ENCODE results near the gene LRIG2. TPM values are rescaled to one million over a fixed set of nuclear protein-coding genes. Genes with fewer than 3 reads are reported as not detected.
A peak's percentile ranks its signal among the peaks of the same experiment; 100 is the strongest.
"Not testable (repeated sequence)": the region's sequence is repeated elsewhere in the genome, so short reads cannot be mapped to it uniquely, and the experiment has no call there.

LRIG2 gene, protein sequence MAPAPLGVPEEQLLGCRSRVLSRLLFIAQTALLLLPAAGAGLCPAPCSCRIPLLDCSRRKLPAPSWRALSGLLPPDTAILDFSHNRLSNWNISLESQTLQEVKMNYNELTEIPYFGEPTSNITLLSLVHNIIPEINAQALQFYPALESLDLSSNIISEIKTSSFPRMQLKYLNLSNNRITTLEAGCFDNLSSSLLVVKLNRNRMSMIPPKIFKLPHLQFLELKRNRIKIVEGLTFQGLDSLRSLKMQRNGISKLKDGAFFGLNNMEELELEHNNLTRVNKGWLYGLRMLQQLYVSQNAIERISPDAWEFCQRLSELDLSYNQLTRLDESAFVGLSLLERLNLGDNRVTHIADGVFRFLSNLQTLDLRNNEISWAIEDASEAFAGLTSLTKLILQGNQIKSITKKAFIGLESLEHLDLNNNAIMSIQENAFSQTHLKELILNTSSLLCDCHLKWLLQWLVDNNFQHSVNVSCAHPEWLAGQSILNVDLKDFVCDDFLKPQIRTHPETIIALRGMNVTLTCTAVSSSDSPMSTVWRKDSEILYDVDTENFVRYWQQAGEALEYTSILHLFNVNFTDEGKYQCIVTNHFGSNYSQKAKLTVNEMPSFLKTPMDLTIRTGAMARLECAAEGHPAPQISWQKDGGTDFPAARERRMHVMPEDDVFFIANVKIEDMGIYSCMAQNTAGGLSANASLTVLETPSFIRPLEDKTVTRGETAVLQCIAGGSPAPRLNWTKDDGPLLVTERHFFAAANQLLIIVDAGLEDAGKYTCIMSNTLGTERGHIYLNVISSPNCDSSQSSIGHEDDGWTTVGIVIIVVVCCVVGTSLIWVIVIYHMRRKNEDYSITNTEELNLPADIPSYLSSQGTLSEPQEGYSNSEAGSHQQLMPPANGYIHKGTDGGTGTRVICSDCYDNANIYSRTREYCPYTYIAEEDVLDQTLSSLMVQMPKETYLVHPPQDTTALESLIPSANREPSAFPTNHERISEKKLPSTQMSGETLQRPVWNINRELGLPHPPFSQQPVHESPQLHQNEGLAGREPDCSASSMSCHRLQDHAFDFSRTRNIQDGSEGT
- polyA plus RNA-seq = 7.3 TPM

DNA sequence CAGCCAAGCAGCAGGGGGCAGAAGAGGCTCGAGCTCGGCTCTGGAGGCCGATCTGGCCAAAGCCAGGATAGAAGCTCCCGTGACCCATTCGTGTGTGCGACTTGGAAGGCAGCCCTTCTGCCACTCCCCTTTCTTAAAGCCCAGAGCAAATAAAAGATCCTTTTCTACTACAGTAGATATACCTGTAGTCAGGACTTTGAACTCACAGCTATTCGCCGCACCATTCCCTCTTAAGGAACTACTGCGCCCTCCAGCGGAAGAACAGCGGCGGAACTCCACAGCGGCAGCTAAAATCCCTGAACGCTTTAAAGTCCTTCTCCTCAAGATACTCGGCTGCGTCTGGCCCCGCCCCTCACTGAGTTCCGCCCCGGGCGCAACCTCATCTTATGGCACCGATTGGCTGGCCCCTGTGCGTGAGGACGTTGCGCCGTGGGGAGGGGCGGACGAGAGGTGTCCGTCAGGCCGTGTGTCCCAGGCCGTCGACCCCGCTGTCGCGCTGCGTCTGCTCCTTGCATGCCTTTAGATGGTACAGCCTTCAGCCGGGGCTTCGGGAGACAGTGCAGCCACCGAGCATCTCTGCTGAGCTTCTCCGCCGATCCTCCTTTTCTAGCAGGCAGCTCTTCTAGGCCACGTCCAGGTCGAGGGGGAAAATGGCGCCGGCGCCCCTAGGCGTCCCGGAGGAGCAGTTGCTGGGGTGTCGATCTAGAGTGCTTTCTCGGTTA, at the start of gene LRIG2:
TSS of gene LRIG2 (plus strand) at position 442 of the 722 bp plus-strand sequence. CDS start at position 651, 209 bp downstream.
- Mint-ChIP-seq H3K36me3 (no peaks in the 10 kb centered on the region), H3K4me1 (peaks cover 18 to 28% (median 20%) of the 10 kb centered on the region in 3 donors), H3K27me3 (no peaks in the 10 kb centered on the region), H3K27ac (peak within 1 kb of the TSS; percentile 86 to 98 (median 97)), H3K4me3 (peak within 1 kb of the TSS; percentile 95 to 100 (median 98)), H3K9me3 (no peaks in the 10 kb centered on the region)

DNA sequence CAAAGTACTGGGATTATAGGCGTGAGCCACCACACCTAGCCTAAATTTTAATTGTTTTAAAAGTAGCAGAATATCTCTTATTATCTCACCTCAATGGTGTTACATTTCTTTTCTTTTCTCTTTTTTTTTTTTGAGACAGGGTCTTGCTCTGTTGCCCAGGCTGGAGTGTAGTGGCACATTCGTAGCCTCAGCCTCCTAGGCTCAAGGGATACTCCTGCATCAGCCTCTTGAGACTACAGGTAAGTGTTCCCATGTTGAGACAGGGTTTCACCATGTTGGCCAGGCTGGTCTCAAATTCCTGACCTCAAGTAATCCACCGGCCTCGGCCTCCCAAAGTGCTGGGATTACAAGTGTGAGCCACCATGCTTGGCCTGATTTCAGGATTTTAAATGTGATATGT, 49.7 kb upstream of the LRIG2 start:
- not testable (repeated sequence) for H3K9me3 Mint-ChIP-seq, H3K4me3 Mint-ChIP-seq, H3K27ac Mint-ChIP-seq, H3K27me3 Mint-ChIP-seq, H3K36me3 Mint-ChIP-seq, H3K4me1 Mint-ChIP-seq

DNA sequence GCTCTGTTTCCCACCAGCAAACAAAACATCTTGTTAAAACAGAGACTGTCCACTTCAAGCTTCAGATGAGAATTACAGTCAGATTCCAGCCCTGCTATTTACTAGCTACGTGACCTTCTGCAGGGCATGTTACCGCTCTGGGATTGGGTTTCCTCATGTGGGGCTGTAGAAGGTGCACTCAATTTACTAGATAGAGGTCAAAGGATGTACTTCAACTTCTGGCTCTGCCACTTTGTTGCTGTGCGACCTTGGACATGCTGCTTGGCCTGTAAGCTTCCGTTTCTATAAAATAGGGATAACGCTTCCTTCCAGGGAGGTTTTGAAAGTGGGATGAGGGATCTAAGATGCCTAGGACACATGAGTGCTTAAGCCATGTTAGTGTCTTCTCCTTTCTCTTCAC, 46.0 kb upstream of the LRIG2 start:
- Mint-ChIP-seq H3K4me3 (no peak overlapping the region), H3K27me3 (no peaks in the 10 kb centered on the region), H3K36me3 (peaks cover 5% of the 10 kb centered on the region), H3K27ac (no peak overlapping the region), H3K9me3 (no peaks in the 10 kb centered on the region), H3K4me1 (no peaks in the 10 kb centered on the region)

DNA sequence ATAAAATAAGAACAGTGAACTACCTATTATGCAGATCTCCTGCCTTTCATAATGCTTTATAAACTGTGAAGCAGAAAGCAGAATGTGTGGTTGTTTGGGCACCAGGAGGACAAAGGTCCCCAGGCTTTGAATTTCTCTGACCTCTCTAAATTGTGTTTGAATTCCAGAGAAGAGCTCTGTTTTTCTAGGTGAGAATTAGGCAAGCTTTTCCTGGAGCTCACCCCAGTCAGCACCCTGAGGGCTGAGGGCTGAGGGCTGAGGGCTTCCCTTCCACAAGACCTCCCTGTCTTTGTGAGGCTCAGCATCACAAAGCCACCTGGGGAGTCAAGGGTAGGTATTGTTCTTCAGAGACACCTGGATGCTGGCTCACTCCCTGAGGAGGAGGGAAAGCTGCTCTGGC, 45.5 kb upstream of the LRIG2 start:
- Mint-ChIP-seq H3K36me3 (peaks cover 5% of the 10 kb centered on the region), H3K9me3 (no peaks in the 10 kb centered on the region), H3K27me3 (no peaks in the 10 kb centered on the region), H3K4me1 (no peaks in the 10 kb centered on the region), H3K4me3 (no peak overlapping the region), H3K27ac (no peak overlapping the region)

DNA sequence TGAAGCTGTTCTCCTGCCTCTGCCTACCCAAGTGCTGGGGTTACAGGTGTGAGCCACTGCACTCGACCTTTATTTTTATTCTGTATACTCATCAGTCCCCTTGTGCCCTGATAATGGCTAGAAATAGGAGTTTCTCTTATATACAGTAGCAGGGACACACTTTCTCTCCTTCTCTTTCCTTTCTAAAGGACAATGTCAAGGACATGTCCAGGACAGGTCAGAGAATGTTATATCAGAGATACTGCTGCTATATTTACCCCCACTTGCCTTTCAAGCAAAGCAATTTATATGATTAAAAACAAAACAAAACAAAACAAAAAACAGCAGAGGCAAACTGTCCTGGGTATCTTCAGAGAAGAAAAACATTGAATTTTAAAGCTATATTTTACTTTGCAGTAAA, 43.2 kb upstream of the LRIG2 start:
- H3K27ac Mint-ChIP-seq = no peak overlapping the region
- no peak overlapping the region for H3K4me3 Mint-ChIP-seq
- no peaks in the 10 kb centered on the region for H3K36me3 Mint-ChIP-seq
- no peaks in the 10 kb centered on the region for H3K27me3 Mint-ChIP-seq
- H3K4me1 Mint-ChIP-seq = no peaks in the 10 kb centered on the region
- no peaks in the 10 kb centered on the region for H3K9me3 Mint-ChIP-seq

DNA sequence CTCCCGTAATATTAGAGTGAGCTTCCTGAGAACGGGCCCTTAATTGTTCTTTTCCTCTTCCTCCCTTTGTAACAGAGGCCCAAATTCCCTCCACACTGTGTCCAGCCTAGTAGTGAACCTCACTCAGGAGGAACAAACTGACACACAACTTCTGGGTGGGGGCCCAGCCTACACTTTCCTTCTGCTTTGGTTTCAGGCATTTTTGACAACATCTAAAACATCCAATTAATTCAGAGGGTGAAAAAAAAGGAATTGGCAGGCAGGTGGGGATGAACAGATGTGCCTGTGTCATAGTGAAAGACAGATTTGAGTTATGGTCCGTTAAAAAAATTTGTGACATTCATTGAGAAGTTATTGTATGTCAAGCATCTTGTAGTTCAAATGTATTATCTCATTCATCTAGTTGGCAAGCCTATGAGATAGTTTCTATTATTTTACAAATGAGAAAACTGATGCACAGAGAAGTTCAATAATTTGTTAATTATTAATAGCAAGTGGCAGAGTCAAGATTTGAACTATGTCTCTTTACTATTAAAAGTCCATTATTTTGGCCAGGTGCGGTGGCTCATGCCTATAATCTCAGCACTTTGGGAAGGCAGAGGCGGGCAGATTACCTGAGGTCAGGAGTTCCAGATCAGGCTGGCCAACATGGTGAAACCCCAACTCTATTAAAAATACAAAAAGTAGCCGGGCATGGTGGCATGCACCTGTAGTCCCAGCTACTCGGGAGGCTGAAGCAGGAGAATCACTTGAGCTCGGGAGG, 41.6 kb upstream of the LRIG2 start:
- no peak overlapping the region for H3K27ac Mint-ChIP-seq
- no peaks in the 10 kb centered on the region for H3K27me3 Mint-ChIP-seq

DNA sequence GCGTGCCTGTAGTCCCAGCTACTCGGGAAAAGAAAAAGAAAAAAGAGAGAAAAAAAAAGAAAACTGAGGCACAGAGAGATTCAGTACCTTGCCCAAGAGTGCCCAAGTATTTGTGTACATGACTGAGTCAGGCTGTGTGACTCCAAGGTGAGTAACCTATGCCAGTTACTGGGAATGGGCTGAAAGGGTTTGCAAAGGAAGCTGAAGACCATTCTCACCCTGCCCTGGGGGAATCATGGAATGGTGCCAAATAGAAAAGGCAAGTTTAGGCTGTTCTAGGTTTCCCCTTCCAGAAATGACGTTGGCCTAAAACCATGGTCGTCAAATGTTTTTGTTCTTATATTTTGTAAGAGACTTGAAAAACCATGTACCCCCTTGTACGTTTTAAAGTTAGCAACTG, 37.9 kb upstream of the LRIG2 start:
- Mint-ChIP-seq H3K9me3 (no peaks in the 10 kb centered on the region), H3K27me3 (no peaks in the 10 kb centered on the region), H3K27ac (no peak overlapping the region), H3K4me3 (no peak overlapping the region), H3K4me1 (peaks cover 0 to 1% (median 0%) of the 10 kb centered on the region in 3 donors), H3K36me3 (peaks cover 2% of the 10 kb centered on the region)

More for the DNA sequence above, 41.6 kb upstream of the LRIG2 start:
- H3K4me1 Mint-ChIP-seq = no peaks in the 10 kb centered on the region
- no peaks in the 10 kb centered on the region for H3K9me3 Mint-ChIP-seq
- no peaks in the 10 kb centered on the region for H3K36me3 Mint-ChIP-seq
- no peak overlapping the region for H3K4me3 Mint-ChIP-seq

DNA sequence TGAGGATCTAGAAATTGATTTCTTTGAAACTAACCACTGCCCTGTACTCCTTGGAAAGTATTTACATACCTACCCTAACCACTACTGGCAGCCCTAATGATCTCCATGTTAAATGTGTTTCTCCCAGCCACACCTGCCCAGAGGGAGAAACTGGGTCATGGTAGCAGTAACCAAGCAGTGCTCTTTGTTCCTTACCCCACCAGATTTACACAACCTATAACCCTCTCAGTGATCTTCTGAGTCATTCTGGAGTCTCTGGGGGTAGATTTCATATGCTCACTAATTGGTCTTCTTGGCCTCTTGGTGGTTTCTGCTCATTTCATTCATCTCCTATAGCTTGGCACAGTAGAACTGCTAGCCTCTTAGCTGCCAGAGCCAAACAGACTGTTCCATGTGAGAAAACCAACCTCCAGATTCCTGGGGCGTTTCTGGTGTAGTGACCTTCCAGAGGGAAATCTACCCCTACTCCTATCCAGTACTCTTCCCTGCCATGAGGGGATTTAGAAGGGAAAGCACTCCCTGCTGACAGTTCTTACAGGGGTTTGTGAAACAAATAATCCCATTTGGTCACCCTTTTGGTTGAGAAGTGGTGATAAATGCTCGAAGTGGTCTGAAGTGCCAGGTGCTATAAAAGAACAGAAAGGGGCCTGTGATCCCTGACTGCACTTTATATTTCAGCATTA, 36.2 kb upstream of the LRIG2 start:
- no peak overlapping the region for H3K27ac Mint-ChIP-seq
- no peaks in the 10 kb centered on the region for H3K9me3 Mint-ChIP-seq
- H3K36me3 Mint-ChIP-seq = peaks cover 2% of the 10 kb centered on the region
- H3K4me1 Mint-ChIP-seq = peaks cover 0 to 3% (median 2%) of the 10 kb centered on the region in 3 donors
- no peak overlapping the region for H3K4me3 Mint-ChIP-seq
- H3K27me3 Mint-ChIP-seq = peaks cover 1% of the 10 kb centered on the region

DNA sequence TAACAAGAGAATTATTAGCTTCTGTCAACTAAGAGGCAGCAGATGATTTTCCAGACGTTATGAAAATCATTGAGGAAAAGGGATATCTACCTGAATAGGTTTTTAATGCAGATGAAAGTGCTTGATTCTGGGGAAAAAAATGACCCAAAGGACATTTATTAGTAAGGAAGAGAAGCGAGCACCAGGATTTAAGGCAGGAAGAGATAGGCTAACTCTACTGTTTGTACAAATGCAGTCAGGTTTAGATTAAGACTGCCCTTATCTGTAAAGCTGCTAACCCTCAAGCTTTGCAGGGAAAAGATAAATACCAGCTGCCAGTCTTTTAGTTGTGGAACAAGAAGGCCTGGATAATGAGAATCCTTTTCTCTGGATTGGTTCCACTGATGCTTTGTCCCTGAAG, 33.0 kb upstream of the LRIG2 start:
- peaks cover 6 to 11% (median 8%) of the 10 kb centered on the region in 3 donors for H3K4me1 Mint-ChIP-seq
- H3K36me3 Mint-ChIP-seq = peaks cover 2% of the 10 kb centered on the region
- H3K27ac Mint-ChIP-seq = no peak overlapping the region
- H3K27me3 Mint-ChIP-seq = peaks cover 5% of the 10 kb centered on the region
- H3K9me3 Mint-ChIP-seq = no peaks in the 10 kb centered on the region
- no peak overlapping the region for H3K4me3 Mint-ChIP-seq

DNA sequence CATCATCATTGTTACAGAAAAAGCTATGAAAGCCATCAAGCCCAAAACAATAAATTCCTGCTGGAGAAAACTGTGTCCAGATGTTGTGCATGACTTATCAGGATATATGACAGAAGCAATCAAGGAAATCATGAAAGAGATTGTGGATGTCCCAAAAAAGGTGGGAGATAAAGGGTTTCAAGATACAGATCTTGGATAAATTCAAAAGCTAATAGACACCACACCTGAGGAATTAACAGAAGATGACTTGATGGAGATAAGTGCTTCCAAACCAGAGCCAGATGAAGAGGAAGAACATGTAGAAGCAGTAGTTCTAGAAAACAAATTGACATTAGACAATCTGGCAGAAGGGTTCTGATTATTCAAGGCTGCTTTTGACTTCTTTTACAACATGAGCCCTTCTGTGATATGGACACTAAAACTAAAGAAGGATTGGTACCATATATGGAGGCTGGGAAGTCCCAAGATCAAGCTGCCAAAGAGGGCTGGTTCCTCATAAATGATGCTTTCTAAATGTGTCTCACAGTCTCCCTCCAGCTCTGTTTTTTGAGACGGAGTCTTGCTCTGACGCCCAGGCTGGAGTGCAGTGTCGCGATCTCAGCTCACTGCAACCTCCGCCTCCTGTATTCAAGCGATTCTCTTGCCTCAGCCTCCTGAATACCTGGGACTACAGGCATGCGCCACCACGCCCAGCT, 32.1 kb upstream of the LRIG2 start:
- H3K9me3 Mint-ChIP-seq = peaks cover 0 to 1% (median 0%) of the 10 kb centered on the region in 3 donors
- H3K36me3 Mint-ChIP-seq = peaks cover 2% of the 10 kb centered on the region
- no peak overlapping the region for H3K27ac Mint-ChIP-seq
- H3K4me3 Mint-ChIP-seq = no peak overlapping the region
- peaks cover 5% of the 10 kb centered on the region for H3K27me3 Mint-ChIP-seq
- H3K4me1 Mint-ChIP-seq = peaks cover 6 to 11% (median 8%) of the 10 kb centered on the region in 3 donors

DNA sequence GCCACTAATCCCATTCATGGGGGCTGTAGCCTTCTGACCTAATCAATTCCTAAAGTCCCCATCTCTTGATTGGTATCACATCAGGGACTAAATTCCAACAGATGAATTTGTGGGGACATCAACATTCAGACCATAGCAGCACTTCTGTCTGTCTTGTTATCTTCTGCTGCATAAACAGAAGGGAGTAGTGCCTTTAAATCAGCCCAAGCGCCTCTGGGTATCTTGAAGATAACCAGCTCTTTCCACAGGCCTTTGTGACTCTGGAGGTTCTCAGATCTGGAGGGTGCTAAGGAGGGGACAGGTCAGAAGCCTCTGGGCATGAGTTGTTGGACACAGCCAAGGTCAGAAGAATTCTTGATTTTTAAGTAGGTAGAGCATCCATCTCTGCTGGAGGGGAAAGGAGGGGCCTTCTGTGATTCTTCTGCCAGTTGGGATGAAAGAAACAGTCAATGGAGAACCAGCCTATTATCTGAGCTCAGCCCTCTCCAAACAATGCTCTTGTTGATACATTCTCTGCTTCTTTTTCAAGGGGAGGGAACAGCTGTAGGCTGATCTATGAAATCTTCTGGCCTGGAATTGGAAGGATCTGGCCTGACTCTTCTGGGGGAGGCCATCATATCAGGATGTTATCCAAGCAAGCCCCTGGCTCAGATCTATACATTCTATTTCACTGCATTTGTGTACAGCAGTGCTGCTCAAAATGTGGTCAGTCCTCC, 31.3 kb upstream of the LRIG2 start:
- H3K4me3 Mint-ChIP-seq = no peak overlapping the region
- peaks cover 6 to 15% (median 11%) of the 10 kb centered on the region in 3 donors for H3K4me1 Mint-ChIP-seq
- H3K27me3 Mint-ChIP-seq = peaks cover 5% of the 10 kb centered on the region
- H3K36me3 Mint-ChIP-seq = peaks cover 2% of the 10 kb centered on the region
- H3K9me3 Mint-ChIP-seq = peaks cover 0 to 1% (median 0%) of the 10 kb centered on the region in 3 donors
- H3K27ac Mint-ChIP-seq = no peak overlapping the region

DNA sequence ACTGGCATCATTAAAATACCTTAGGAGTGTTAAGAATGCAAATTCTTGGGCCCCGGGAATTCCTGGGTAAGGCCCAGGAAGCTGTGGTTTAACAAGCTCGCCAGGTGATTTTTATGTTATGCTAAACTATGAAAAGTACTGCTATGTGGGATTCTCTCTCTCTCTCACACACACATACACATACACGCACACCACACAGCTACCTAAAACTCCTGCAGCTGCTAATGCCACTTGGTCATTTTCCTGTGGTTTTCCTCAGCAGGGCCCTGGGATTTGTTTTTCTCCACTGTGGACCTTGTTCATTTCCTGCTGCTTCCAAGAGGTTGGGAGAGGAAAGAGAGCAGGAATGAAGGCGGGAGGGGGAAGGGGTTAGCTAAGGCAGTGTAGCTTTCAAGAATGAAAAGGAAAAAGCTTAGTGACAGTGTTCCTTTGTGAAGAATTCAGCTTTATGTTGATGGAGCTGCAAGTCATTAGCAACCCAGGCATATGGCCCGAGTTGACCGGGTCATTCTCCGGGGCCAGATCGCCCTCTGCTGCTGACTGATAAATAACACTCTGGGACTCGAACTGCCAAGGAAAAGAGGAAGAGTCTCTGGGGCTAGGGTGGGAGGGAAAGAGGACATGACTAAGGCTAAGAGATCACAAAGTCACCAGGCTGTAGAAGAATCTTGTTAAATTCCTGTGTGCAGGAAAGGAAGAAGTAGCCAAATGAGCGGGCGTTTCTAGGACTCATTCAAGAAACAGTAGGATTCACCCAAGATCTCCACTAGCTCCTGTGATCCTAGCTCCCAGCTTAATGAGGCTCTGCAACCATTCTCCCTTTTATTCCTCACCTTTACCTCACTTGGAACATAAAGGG, 30.5 kb upstream of the LRIG2 start:
- H3K4me3 Mint-ChIP-seq = no peak overlapping the region
- peak overlapping the region in 1 of 3 donors; percentile 75 for H3K27ac Mint-ChIP-seq
- H3K9me3 Mint-ChIP-seq = peaks cover 0 to 1% (median 0%) of the 10 kb centered on the region in 3 donors
- peaks cover 5% of the 10 kb centered on the region for H3K27me3 Mint-ChIP-seq
- H3K4me1 Mint-ChIP-seq = peaks cover 6 to 17% (median 10%) of the 10 kb centered on the region in 3 donors
- no peaks in the 10 kb centered on the region for H3K36me3 Mint-ChIP-seq
